Germinal center (tissue), 1 donor: ENCODE measurements around the gene CCDC191.

Source experiments
- DNase-seq: peaks from one replicate; pipeline ENCODE4 v3.0.0; 2012; ENCODE audit warnings: mixed read lengths, low spot score

Gene CCDC191

GRCh38 chr3:113966172-113966571 lies 90.2 kb downstream of the CCDC191 start:
- no peak for DNase-seq

- no peak for DNase-seq
Observed at GRCh38 chr3:113963879-113964278, 92.4 kb downstream of the CCDC191 start.

GRCh38 chr3:113954091-113954685 lies 102.1 kb downstream of the CCDC191 start:
- DNase-seq: no peak

GRCh38 chr3:113953677-113954076 lies 102.6 kb downstream of the CCDC191 start:
- no peak for DNase-seq

GRCh38 chr3:113952921-113953320 lies 103.4 kb downstream of the CCDC191 start:
- DNase-seq: no peak

- DNase-seq: peak; percentile 60
Observed at GRCh38 chr3:113948015-113948917, 108.1 kb downstream of the CCDC191 start.

GRCh38 chr3:113947372-113948014 lies 108.8 kb downstream of the CCDC191 start, which contains the start of gene ZDHHC23:
TSS of gene ZDHHC23 (plus strand) at chr3:113948013. CDS start at chr3:113948803, 790 bp downstream.
- DNase-seq: peak; percentile 84

GRCh38 chr3:113946831-113947230 lies 109.5 kb downstream of the CCDC191 start:
- DNase-seq: no peak

- no peak for DNase-seq
Observed at GRCh38 chr3:113927556-113927955, 128.8 kb downstream of the CCDC191 start.

- no peak for DNase-seq
Observed at GRCh38 chr3:113914646-113915045, 141.7 kb downstream of the CCDC191 start.
